Neural cell (in vitro differentiated cells): Measurements from ENCODE around the gene PRKCZ. TPM values are rescaled to one million over a fixed set of nuclear protein-coding genes. Genes with fewer than 3 reads are reported as not detected.

Experiments
- H2AFZ ChIP-seq: fragments of 200-600, 300-800 bp; sonication (generic), shearing (Covaris generic); 2 replicates; pipeline ENCODE4 v1.6.0; 2014; ENCODE audit warnings: low read depth, mild to moderate bottlenecking, antibody characterized with exemption, low read length, moderate library complexity
- H3F3A ChIP-seq: fragments of 200-600 bp; shearing (Covaris generic); 2 replicates; pipeline ENCODE4 v1.6.1; 2016; ENCODE audit warnings: mild to moderate bottlenecking, moderate library complexity, mixed read lengths, antibody characterized with exemption, low read length; ENCODE audit not compliant: insufficient read depth, poor library complexity, severe bottlenecking
- H3K27ac ChIP-seq: fragments of 200-600, 300-800 bp; sonication (generic), shearing (Covaris generic); 2 replicates; pipeline ENCODE4 v1.5.1; 2014; ENCODE audit warnings: mild to moderate bottlenecking, low read length, moderate library complexity
- H3K27me3 ChIP-seq: fragments of 300-800, 200-600 bp; sonication (generic), shearing (Covaris generic); 2 replicates; pipeline ENCODE4 v1.6.0; 2014; ENCODE audit warnings: mild to moderate bottlenecking, low read depth, low read length, moderate library complexity; ENCODE audit not compliant: insufficient read depth
- H3K36me3 ChIP-seq: fragments of 300-800, 200-600 bp; sonication (generic), shearing (Covaris generic); 2 replicates; pipeline ENCODE4 v1.5.1; 2014; ENCODE audit warnings: mild to moderate bottlenecking, antibody characterized with exemption, low read length, moderate library complexity; ENCODE audit not compliant: insufficient read depth
- H3K4me2 ChIP-seq: fragments of 300-800, 200-600 bp; sonication (generic), shearing (Covaris generic); 2 replicates; pipeline ENCODE4 v1.6.0; 2014; ENCODE audit warnings: mild to moderate bottlenecking, low read length
- H3K4me3 ChIP-seq: fragments of 300-800, 200-600 bp; sonication (generic), shearing (Covaris generic); 2 replicates; pipeline ENCODE4 v1.5.1; 2014; ENCODE audit warnings: mild to moderate bottlenecking, low read length, moderate library complexity
- H3K79me2 ChIP-seq: fragments of 200-600 bp; shearing (Covaris generic); replicated peaks from 2 replicates; pipeline ENCODE4 v1.6.0; 2014; ENCODE audit warnings: mild to moderate bottlenecking, low read length, moderate library complexity; ENCODE audit not compliant: insufficient read depth
- H3K9ac ChIP-seq: fragments of 300-800, 200-600 bp; sonication (generic), shearing (Covaris generic); 2 replicates; pipeline ENCODE4 v1.6.1; 2016; ENCODE audit warnings: mild to moderate bottlenecking, low read length, mixed read lengths
- H3K9me2 ChIP-seq: fragments of 200-600 bp; shearing (Covaris generic); 2 replicates; pipeline ENCODE4 v1.6.1; 2016; ENCODE audit warnings: mild to moderate bottlenecking, low read length, mixed read lengths; ENCODE audit not compliant: insufficient read depth
- H3K9me3 ChIP-seq: fragments of 200-600, 300-800 bp; sonication (generic), shearing (Covaris generic); 2 replicates; pipeline ENCODE4 v1.6.1; 2016; ENCODE audit warnings: mild to moderate bottlenecking, mixed run types, low read length, moderate library complexity, mixed read lengths
- H4K20me1 ChIP-seq: fragments of 200-600 bp; shearing (Covaris generic); 2 replicates; pipeline ENCODE4 v1.6.1; 2016; ENCODE audit warnings: mild to moderate bottlenecking, mixed run types; ENCODE audit not compliant: insufficient read depth
- EP300 ChIP-seq: fragments of 450-650 bp; conservative IDR thresholded peaks from 2 replicates; pipeline ENCODE4 v1.6.1; 2014; ENCODE audit warnings: antibody characterized with exemption, mild to moderate bottlenecking, moderate library complexity; ENCODE audit not compliant: poor library complexity, severe bottlenecking
- EZH2 ChIP-seq: fragments of 200-600, 300-800 bp; shearing (Covaris generic), sonication (generic); IDR thresholded peaks from 2 replicates; pipeline ENCODE4 v1.6.1; 2014; ENCODE audit warnings: antibody characterized with exemption, low read length, borderline replicate concordance, mild to moderate bottlenecking; ENCODE audit not compliant: insufficient read depth, poor library complexity, severe bottlenecking
- MXI1 ChIP-seq: fragments of 450-650 bp; conservative IDR thresholded peaks from 2 replicates; pipeline ENCODE4 v1.6.1; 2014; ENCODE audit warnings: antibody characterized with exemption, mild to moderate bottlenecking; ENCODE audit not compliant: poor library complexity, severe bottlenecking
- POLR2AphosphoS5 ChIP-seq: IDR thresholded peaks from 2 replicates; pipeline ENCODE4 v1.6.1; 2012
- RAD21 ChIP-seq: fragments of 450-650 bp; conservative IDR thresholded peaks from 2 replicates; pipeline ENCODE4 v1.6.1; 2014; ENCODE audit warnings: antibody characterized with exemption, mild to moderate bottlenecking, moderate library complexity
- SMC3 ChIP-seq: fragments of 450-650 bp; conservative IDR thresholded peaks from 2 replicates; pipeline ENCODE4 v1.6.1; 2014; ENCODE audit warnings: antibody characterized with exemption, mild to moderate bottlenecking, moderate library complexity; ENCODE audit not compliant: poor library complexity
- TAF1 ChIP-seq: IDR thresholded peaks from 2 replicates; pipeline ENCODE4 v1.6.1; 2012; ENCODE audit warnings: low read depth
- polyA plus RNA-seq: library from polyadenylated mRNA; depleted of rRNA; stranded (reverse); fragments of >200 nt; gene quantifications from 2 replicates; pipeline ENCODE4 v1.2.3, GENCODE V29; 2014
- TF ChIP-seq, protein P1 (sequence below): IDR thresholded peaks from 2 replicates; pipeline ENCODE4 v1.6.1; 2012; ENCODE audit warnings: borderline replicate concordance
- TF ChIP-seq, protein P2 (sequence below): fragments of 450-650 bp; IDR thresholded peaks from 2 replicates; pipeline ENCODE4 v1.5.1; 2014; ENCODE audit warnings: antibody characterized with exemption, mild to moderate bottlenecking, moderate library complexity; ENCODE audit not compliant: poor library complexity, severe bottlenecking

The PRKCZ gene
- polyA plus RNA-seq, 1 donor from 2014 or later = 54.9 TPM

GRCh38 chr1:2074396-2074795 is 24.2 kb downstream of the PRKCZ start:
- Histone ChIP-seq H3K36me3 (peaks cover 4% of the 10 kb centered on the region), H3K27ac (peak overlapping the region; percentile 74), H3K4me2 (peak overlapping the region; percentile 78), H3K9me2 (no peaks in the 10 kb centered on the region), H3K9ac (peak overlapping the region; percentile 81), H3K9me3 (peaks cover 11% of the 10 kb centered on the region), H3K27me3 (no peaks in the 10 kb centered on the region), H4K20me1 (no peaks in the 10 kb centered on the region), H2AFZ (peak overlapping the region; percentile 73), H3F3A (no peaks in the 10 kb centered on the region), H3K79me2 (peaks cover 41% of the 10 kb centered on the region), H3K4me3 (peak overlapping the region; percentile 78)
- TF ChIP-seq EZH2 (no peak), RAD21 (no peak), EP300 (no peak), POLR2AphosphoS5 (no peak), MXI1 (no peak), TAF1 (no peak), SMC3 (no peak)
- TF ChIP-seq, protein P1, sequence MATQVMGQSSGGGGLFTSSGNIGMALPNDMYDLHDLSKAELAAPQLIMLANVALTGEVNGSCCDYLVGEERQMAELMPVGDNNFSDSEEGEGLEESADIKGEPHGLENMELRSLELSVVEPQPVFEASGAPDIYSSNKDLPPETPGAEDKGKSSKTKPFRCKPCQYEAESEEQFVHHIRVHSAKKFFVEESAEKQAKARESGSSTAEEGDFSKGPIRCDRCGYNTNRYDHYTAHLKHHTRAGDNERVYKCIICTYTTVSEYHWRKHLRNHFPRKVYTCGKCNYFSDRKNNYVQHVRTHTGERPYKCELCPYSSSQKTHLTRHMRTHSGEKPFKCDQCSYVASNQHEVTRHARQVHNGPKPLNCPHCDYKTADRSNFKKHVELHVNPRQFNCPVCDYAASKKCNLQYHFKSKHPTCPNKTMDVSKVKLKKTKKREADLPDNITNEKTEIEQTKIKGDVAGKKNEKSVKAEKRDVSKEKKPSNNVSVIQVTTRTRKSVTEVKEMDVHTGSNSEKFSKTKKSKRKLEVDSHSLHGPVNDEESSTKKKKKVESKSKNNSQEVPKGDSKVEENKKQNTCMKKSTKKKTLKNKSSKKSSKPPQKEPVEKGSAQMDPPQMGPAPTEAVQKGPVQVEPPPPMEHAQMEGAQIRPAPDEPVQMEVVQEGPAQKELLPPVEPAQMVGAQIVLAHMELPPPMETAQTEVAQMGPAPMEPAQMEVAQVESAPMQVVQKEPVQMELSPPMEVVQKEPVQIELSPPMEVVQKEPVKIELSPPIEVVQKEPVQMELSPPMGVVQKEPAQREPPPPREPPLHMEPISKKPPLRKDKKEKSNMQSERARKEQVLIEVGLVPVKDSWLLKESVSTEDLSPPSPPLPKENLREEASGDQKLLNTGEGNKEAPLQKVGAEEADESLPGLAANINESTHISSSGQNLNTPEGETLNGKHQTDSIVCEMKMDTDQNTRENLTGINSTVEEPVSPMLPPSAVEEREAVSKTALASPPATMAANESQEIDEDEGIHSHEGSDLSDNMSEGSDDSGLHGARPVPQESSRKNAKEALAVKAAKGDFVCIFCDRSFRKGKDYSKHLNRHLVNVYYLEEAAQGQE = no peak
- TF ChIP-seq, protein P2, sequence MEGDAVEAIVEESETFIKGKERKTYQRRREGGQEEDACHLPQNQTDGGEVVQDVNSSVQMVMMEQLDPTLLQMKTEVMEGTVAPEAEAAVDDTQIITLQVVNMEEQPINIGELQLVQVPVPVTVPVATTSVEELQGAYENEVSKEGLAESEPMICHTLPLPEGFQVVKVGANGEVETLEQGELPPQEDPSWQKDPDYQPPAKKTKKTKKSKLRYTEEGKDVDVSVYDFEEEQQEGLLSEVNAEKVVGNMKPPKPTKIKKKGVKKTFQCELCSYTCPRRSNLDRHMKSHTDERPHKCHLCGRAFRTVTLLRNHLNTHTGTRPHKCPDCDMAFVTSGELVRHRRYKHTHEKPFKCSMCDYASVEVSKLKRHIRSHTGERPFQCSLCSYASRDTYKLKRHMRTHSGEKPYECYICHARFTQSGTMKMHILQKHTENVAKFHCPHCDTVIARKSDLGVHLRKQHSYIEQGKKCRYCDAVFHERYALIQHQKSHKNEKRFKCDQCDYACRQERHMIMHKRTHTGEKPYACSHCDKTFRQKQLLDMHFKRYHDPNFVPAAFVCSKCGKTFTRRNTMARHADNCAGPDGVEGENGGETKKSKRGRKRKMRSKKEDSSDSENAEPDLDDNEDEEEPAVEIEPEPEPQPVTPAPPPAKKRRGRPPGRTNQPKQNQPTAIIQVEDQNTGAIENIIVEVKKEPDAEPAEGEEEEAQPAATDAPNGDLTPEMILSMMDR = no peak

GRCh38 chr1:2074944-2075740 is 24.9 kb downstream of the PRKCZ start:
- TF ChIP-seq RAD21 (no peak), EZH2 (no peak), POLR2AphosphoS5 (no peak), SMC3 (no peak), TAF1 (no peak), EP300 (no peak), MXI1 (no peak)
- TF ChIP-seq, protein P1 = no peak
- TF ChIP-seq, protein P2 = no peak
- Histone ChIP-seq H3K27ac (no peak overlapping the region), H2AFZ (no peak overlapping the region), H3K4me2 (peak overlapping the region; percentile 78), H3K36me3 (peaks cover 4% of the 10 kb centered on the region), H3K9ac (peak overlapping the region; percentile 81), H4K20me1 (no peaks in the 10 kb centered on the region), H3K4me3 (peak overlapping the region; percentile 78), H3K9me2 (no peaks in the 10 kb centered on the region), H3F3A (no peaks in the 10 kb centered on the region), H3K79me2 (peaks cover 46% of the 10 kb centered on the region), H3K27me3 (no peaks in the 10 kb centered on the region), H3K9me3 (peaks cover 11% of the 10 kb centered on the region)
